PFSK-1 (cell line): Measurements from ENCODE around the gene NMS.

Source experiments
- FOXP2 ChIP-seq: optimal IDR thresholded peaks from 2 replicates; pipeline ENCODE3; 2011; ENCODE audit warnings: borderline replicate concordance, control low read depth, inconsistent platforms; ENCODE audit not compliant: insufficient read depth; ENCODE audit errors: extremely low read length, extremely low read depth
- POLR2AphosphoS5 ChIP-seq: IDR thresholded peaks from 2 replicates; pipeline ENCODE4 v1.6.1; 2012; ENCODE audit warnings: low read depth, mild to moderate bottlenecking, control low read depth, low read length, moderate library complexity
- SIN3A ChIP-seq: IDR thresholded peaks from 2 replicates; pipeline ENCODE4 v1.6.1; 2012; ENCODE audit warnings: mild to moderate bottlenecking, low read length, moderate library complexity, borderline replicate concordance; ENCODE audit not compliant: insufficient read depth
- TAF1 ChIP-seq: IDR thresholded peaks from 2 replicates; pipeline ENCODE4 v1.6.1; 2012; ENCODE audit warnings: low read length, control low read depth, borderline replicate concordance; ENCODE audit not compliant: insufficient read depth
- TF ChIP-seq, protein P1 (sequence below), 2 experiments: IDR thresholded peaks; 2 replicates each; pipeline versions ENCODE4 v1.6.1 to v1.8.0; 2011 to 2012; ENCODE audit warnings: low read depth in 2 of 2, low read length in 2 of 2, control low read depth in 1 of 2, inconsistent platforms in 1 of 2, mild to moderate bottlenecking in 1 of 2, moderate library complexity in 1 of 2; ENCODE audit not compliant: insufficient read depth in 1 of 2

NMS gene

DNA sequence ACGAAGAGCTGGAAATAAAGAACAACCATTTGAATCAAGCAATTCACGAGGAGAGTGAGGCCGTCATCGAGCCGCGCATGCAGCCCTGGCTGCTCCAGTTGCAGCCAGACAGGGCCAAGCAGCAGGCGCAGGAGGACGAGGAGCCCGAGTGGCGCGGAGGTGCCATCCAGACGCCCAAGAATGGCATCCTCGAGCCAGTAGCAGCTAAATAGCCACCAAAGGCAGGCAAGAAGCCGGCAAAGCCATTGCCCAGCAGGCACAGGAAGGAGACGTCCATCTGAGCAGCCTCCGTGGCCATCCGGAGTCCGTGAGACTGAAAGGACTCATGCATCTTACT is 43.9 kb upstream of the NMS start:
- TF ChIP-seq SIN3A (no peak), FOXP2 (no peak), TAF1 (no peak), POLR2AphosphoS5 (no peak)
- TF ChIP-seq, protein P1, sequence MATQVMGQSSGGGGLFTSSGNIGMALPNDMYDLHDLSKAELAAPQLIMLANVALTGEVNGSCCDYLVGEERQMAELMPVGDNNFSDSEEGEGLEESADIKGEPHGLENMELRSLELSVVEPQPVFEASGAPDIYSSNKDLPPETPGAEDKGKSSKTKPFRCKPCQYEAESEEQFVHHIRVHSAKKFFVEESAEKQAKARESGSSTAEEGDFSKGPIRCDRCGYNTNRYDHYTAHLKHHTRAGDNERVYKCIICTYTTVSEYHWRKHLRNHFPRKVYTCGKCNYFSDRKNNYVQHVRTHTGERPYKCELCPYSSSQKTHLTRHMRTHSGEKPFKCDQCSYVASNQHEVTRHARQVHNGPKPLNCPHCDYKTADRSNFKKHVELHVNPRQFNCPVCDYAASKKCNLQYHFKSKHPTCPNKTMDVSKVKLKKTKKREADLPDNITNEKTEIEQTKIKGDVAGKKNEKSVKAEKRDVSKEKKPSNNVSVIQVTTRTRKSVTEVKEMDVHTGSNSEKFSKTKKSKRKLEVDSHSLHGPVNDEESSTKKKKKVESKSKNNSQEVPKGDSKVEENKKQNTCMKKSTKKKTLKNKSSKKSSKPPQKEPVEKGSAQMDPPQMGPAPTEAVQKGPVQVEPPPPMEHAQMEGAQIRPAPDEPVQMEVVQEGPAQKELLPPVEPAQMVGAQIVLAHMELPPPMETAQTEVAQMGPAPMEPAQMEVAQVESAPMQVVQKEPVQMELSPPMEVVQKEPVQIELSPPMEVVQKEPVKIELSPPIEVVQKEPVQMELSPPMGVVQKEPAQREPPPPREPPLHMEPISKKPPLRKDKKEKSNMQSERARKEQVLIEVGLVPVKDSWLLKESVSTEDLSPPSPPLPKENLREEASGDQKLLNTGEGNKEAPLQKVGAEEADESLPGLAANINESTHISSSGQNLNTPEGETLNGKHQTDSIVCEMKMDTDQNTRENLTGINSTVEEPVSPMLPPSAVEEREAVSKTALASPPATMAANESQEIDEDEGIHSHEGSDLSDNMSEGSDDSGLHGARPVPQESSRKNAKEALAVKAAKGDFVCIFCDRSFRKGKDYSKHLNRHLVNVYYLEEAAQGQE (IDR thresholded peaks at IDR 0.05; ENCODE audit: insufficient read depth in 1 of 2, low read depth in 2 of 2, low read length in 2 of 2), result no peak

DNA sequence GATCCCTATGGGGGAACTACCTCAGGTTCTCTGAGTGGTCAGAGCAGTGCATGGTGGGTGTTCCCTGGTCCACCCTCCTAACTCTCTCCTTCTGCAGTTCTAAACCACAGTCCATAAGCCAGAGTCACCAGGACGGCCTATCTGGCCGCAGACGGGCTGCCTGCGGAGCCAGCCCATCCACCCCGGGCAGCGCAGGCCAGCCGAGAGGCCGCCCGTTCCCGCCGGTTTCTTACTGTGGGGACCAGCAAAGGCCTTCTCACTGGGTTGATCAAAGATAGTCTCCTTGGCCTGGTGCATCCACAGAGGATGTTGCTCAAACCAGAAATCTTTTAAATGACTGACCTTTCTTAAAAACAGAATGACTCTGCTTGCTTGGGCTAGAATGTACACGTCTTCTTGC is 43.2 kb upstream of the NMS start:
- TF ChIP-seq SIN3A (no peak), TAF1 (no peak), POLR2AphosphoS5 (no peak), FOXP2 (no peak)
- TF ChIP-seq, protein P1 (IDR thresholded peaks at IDR 0.05; ENCODE audit: insufficient read depth in 1 of 2, low read depth in 2 of 2, low read length in 2 of 2), result no peak

DNA sequence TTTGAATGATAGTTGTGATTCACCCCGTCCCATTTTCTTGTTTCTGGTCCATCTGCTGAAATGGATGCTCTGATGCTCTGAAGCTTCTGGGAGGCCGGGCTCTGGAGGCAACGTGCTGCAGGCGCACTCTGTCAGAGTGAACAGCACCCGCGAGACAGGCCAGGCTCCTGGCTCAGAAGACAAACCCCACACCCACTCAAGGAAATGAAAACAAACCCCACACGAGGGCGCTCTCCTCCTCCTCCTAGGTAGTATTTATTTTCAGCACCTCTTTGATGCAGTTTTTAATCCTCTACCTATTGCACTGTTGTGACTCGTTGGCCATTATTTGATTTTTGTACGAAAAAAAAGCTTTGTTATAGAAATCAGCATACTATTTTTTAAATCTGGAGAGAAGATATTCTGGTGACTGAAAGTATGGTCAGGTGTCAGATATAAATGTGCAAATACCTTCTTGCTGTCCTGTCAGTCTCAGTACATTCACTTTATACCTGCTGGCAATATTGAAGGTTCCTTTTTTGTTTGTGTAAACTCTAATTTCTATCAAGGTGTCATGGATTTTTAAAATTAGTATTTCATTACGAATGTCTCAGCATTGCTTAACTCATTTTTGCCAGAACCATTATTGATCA is 42.5 kb upstream of the NMS start:
- TF ChIP-seq, protein P1 (IDR thresholded peaks at IDR 0.05; ENCODE audit: insufficient read depth in 1 of 2, low read depth in 2 of 2, low read length in 2 of 2), result no peak
- TF ChIP-seq FOXP2 (no peak), TAF1 (no peak), POLR2AphosphoS5 (no peak), SIN3A (no peak)

DNA sequence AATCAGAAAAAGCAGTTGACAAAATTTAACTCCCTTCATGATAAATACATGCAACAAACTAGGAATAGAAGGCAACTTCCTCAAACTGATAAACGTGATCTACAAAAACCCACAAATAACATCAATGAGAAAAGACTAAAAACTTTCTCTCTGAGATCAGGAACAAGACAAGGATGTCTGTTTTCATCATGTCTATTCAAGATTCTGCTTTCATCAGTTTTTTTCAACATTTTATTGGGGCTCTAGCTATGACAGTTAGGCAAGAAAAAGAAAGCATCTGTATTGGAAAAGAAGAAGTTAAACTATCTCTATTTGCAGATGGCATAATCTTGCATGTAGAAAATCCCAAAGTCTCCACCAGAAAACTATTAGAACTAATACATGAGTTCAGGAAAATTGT is 40.6 kb upstream of the NMS start:
- no peak for TF ChIP-seq TAF1
- TF ChIP-seq, protein P1 (IDR thresholded peaks at IDR 0.05; ENCODE audit: insufficient read depth in 1 of 2, low read depth in 2 of 2, low read length in 2 of 2), result no peak
- no peak for TF ChIP-seq POLR2AphosphoS5
- no peak for TF ChIP-seq SIN3A
- TF ChIP-seq FOXP2, result no peak
